Cortex of kidney (tissue), 1 donor: ENCODE measurements around the gene BMPR2.
"Not testable (repeated sequence)": the region's sequence is repeated elsewhere in the genome, so short reads cannot be mapped to it uniquely, and the experiment has no call there.

Source experiments
- DNase-seq: peaks from one replicate; lab custom pipeline; 2025; lab: John Stamatoyannopoulos, UW

BMPR2 gene

GRCh38 chr2:202452744-202453143 is 76.6 kb downstream of the BMPR2 start:
- no peak for DNase-seq

GRCh38 chr2:202454536-202454935 is 78.4 kb downstream of the BMPR2 start:
- DNase-seq = no peak

GRCh38 chr2:202455114-202455513 is 79.0 kb downstream of the BMPR2 start:
- DNase-seq = no peak

- no peak for DNase-seq
Observed at GRCh38 chr2:202460119-202460518, 84.0 kb downstream of the BMPR2 start.

- DNase-seq = no peak
Observed at GRCh38 chr2:202479090-202479489, 103.0 kb downstream of the BMPR2 start.

- no peak for DNase-seq
Observed at GRCh38 chr2:202479610-202480009, 103.5 kb downstream of the BMPR2 start.

- no peak for DNase-seq
Observed at GRCh38 chr2:202486351-202486750, 110.2 kb downstream of the BMPR2 start.

- DNase-seq = no peak
Observed at GRCh38 chr2:202488671-202489070, 112.5 kb downstream of the BMPR2 start.

GRCh38 chr2:202490479-202490878 is 114.4 kb downstream of the BMPR2 start:
- no peak for DNase-seq

- DNase-seq = no peak
Observed at GRCh38 chr2:202491514-202491913, 115.4 kb downstream of the BMPR2 start.

GRCh38 chr2:202494300-202495229 is 118.4 kb downstream of the BMPR2 start:
- DNase-seq = no peak

- no peak for DNase-seq
Observed at GRCh38 chr2:202495230-202495604, 119.1 kb downstream of the BMPR2 start.

- not testable (repeated sequence) for DNase-seq
Observed at GRCh38 chr2:202496835-202497472, 120.8 kb downstream of the BMPR2 start.

GRCh38 chr2:202497473-202497866 is 121.3 kb downstream of the BMPR2 start:
- not testable (repeated sequence) for DNase-seq

- not testable (repeated sequence) for DNase-seq
Observed at GRCh38 chr2:202499841-202500240, 123.7 kb downstream of the BMPR2 start.

- not testable (repeated sequence) for DNase-seq
Observed at GRCh38 chr2:202503276-202503675, 127.1 kb downstream of the BMPR2 start.

GRCh38 chr2:202508686-202509085 is 132.6 kb downstream of the BMPR2 start:
- DNase-seq = no peak

- no peak for DNase-seq
Observed at GRCh38 chr2:202510911-202511310, 134.8 kb downstream of the BMPR2 start.

- no peak for DNase-seq
Observed at GRCh38 chr2:202512176-202512575, 136.0 kb downstream of the BMPR2 start.

GRCh38 chr2:202514732-202515131 is 138.6 kb downstream of the BMPR2 start:
- DNase-seq = no peak

- DNase-seq = no peak
Observed at GRCh38 chr2:202519453-202519852, 143.3 kb downstream of the BMPR2 start.

GRCh38 chr2:202521470-202521869 is 145.3 kb downstream of the BMPR2 start:
- no peak for DNase-seq

- DNase-seq = no peak
Observed at GRCh38 chr2:202529389-202529788, 153.3 kb downstream of the BMPR2 start.
